Astrocyte of the spinal cord (primary cell): ENCODE data around the gene KLHL35.

ENCODE experiments used
- DNase-seq: peaks from one replicate; pipeline ENCODE4 v3.0.0; 2011; ENCODE audit warnings: low read depth, low spot score
- H3K4me3 ChIP-seq: 2 replicates; pipeline ENCODE4 v1.5.1; 2011; ENCODE audit warnings: low read depth, mild to moderate bottlenecking, low read length, moderate library complexity
- CTCF ChIP-seq: IDR thresholded peaks from 2 replicates; pipeline ENCODE4 v1.5.1; 2012; ENCODE audit warnings: low read depth, mild to moderate bottlenecking, low read length, inconsistent platforms
- in situ Hi-C: cut with HindIII; loops from 2 replicates; pipeline ENCODE4 v1.10.0; 2017; ENCODE audit warnings: low sequenced_read_pairs

The KLHL35 gene

GRCh38 chr11:75432911-75433321 lies at the start of gene KLHL35:
TSS of gene KLHL35 (minus strand) at chr11:75433203. CDS start at chr11:75430629, 2,574 bp downstream.
- no peak for DNase-seq
- no peak for TF ChIP-seq CTCF
- in situ Hi-C loops = no loop called here
- no peak within 1 kb of the TSS for H3K4me3 ChIP-seq

- in situ Hi-C loops = no loop called here
- no peak for TF ChIP-seq CTCF
- no peak for DNase-seq
- H3K4me3 ChIP-seq = no peak overlapping the region
Measured at GRCh38 chr11:75481922-75482606, 49.1 kb upstream of the KLHL35 start.

GRCh38 chr11:75481223-75481921 lies 48.4 kb upstream of the KLHL35 start:
- in situ Hi-C loops = no loop called here
- no peak for TF ChIP-seq CTCF
- no peak for DNase-seq
- no peak overlapping the region for H3K4me3 ChIP-seq

- in situ Hi-C loops = no loop called here
- no peak for DNase-seq
- no peak overlapping the region for H3K4me3 ChIP-seq
- TF ChIP-seq CTCF = no peak
Measured at GRCh38 chr11:75480185-75481175, 47.5 kb upstream of the KLHL35 start.

- DNase-seq = no peak
- TF ChIP-seq CTCF = no peak
- in situ Hi-C loops = no loop called here
- no peak overlapping the region for H3K4me3 ChIP-seq
Measured at GRCh38 chr11:75479597-75480145, 46.7 kb upstream of the KLHL35 start.
